Measurements from ENCODE around the gene BEST2.
A peak's percentile ranks its signal among the peaks of the same experiment; 100 is the strongest.

The BEST2 gene

GRCh38 chr19:12763100-12763499, 11.5 kb downstream of the BEST2 start:
- DNase-seq (ENCODE audit: low spot score), result no peak
- TF ChIP-seq CTCF (IDR thresholded peaks at IDR 0.05; ENCODE audit: extremely low read depth, missing control alignments), result no peak

DNA sequence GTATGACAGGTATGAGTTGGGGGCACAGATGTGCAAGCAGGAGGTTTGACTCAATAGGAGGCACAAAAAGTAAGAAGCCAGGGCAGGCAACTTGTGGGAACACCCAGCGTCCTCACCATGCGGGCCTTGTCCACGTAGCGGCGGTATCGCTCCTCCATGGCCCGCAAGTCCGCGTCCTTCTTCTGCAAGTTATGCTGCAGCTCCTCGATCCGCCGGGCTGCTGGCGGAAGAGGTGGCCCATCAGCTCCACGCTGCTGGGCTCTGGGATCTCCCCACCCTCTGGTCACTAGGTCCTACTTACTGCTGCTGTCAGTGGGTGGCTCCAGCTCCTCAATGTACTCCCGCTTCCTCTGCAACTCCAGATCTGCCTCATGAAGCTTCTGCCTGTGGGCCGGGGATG, 13.1 kb downstream of the BEST2 start:
- no peak for DNase-seq (ENCODE audit: low spot score)
- no peak for TF ChIP-seq CTCF (IDR thresholded peaks at IDR 0.05; ENCODE audit: extremely low read depth, missing control alignments)

GRCh38 chr19:12766051-12766521, 14.5 kb downstream of the BEST2 start:
- TF ChIP-seq CTCF (IDR thresholded peaks at IDR 0.05; ENCODE audit: extremely low read depth, missing control alignments), result peak; percentile 94
- DNase-seq (ENCODE audit: low spot score), result peak; percentile 87

DNA sequence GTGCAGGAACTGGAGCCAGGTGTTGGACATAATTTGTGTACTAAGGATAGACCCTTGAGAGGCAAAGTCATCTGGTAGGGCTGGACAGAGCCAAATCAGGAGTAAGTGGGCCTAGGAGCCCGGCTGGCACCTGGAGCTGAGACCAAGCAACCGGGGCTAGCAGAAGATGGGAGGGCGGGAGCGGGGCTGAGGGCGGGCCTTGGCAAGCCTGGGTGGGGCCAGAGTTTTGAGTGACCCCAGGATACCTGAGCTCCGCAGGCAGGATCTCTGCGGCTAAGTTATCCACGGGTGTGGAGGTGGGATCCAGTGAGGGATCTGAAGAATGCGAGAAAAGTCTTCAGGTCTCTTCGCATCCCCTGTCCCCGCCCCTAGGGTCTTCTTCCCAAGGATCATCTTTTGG, 15.6 kb downstream of the BEST2 start:
- no peak for DNase-seq (ENCODE audit: low spot score)
- no peak for TF ChIP-seq CTCF (IDR thresholded peaks at IDR 0.05; ENCODE audit: extremely low read depth, missing control alignments)

DNA sequence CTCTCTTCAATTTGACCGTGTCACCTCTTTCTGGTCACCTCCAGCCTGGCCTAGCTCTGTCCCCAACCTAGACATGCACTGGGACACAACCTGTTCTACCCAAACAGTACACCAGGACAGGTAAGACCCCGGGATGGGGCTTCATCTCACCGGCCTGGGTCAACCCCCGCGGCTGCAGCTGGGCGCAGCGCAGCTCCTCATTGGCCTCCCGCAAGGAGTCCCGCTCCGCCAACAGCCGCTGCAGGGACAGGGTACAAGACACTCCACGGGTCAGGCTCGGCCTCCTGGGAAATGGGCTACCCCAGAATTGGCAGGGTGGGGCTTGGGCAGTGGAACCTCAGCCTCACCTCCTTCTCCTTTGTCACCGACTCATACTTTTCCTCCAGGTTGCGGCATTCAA, 16.1 kb downstream of the BEST2 start:
- no peak for DNase-seq (ENCODE audit: low spot score)

DNA sequence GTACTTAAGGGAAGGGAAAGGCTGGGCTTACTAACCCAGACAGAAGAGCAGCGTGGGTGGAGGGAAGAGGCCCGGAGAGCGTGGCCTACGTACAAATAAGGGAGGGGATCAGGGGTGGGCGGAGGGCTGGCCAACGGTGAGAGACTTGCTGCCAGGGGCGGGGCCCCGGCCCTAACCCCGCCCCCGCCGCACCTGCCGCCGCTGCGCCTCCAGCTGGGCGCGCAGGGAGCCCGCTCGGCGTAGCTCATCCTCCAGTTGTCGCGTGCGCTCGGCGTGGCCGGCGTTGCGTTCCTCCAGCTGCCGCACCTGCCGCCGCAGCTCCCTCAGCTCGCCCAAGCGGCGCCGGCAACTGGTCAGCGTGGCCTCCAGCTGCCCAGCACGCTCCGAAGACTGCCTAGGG, 18.1 kb downstream of the BEST2 start:
- DNase-seq (ENCODE audit: low spot score), result peak; percentile 90

More for the DNA sequence above, 16.1 kb downstream of the BEST2 start:
- no peak for TF ChIP-seq CTCF (IDR thresholded peaks at IDR 0.05; ENCODE audit: extremely low read depth, missing control alignments)

DNA sequence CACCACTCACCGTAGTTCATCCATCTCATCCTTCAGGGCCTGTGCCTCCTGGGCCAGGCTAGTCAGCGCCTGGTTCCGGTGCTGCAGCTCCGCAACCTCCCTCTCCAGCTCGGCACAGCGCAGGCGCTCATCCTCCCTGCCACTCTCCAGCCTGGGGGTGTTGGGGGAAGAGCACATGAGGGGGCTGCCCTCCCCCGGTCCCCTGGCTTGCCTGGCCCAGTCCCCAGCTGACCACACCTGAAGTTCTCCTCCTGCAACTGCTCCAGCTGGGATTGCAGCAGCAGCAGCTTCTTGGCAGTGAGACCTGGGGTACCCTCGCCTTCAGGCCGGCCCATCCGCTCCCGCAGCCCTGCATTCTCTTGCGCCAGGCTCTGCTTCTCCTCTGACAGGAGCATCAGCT, 19.3 kb downstream of the BEST2 start:
- DNase-seq (ENCODE audit: low spot score), result no peak
- TF ChIP-seq CTCF (IDR thresholded peaks at IDR 0.05; ENCODE audit: extremely low read depth, missing control alignments), result no peak

More for the DNA sequence above, 18.1 kb downstream of the BEST2 start:
- TF ChIP-seq CTCF (IDR thresholded peaks at IDR 0.05; ENCODE audit: extremely low read depth, missing control alignments), result peak; percentile 0

Measured in GM20000 (cell line).